H1 (cell line): ENCODE results near the gene RFLNA. TPM values are rescaled to one million over a fixed set of nuclear protein-coding genes. Genes with fewer than 3 reads are reported as not detected.

Experiments used
- CBX8 ChIP-seq: fragments of 300-800, 300-1000 bp; sonication (generic); IDR thresholded peaks from 2 replicates; pipeline ENCODE4 v1.7.1; 2016; ENCODE audit warnings: low read depth, low read length, borderline replicate concordance
- polyA plus RNA-seq, 7 experiments: library from polyadenylated mRNA; depleted of rRNA in 3 of 7; stranded (reverse) in 5 of 7; unstranded in 2 of 7; fragments of >200 nt in 5 of 7; fragments of 200-250 nt in 2 of 7; gene quantifications; 1 replicate in 5 of 7; 2 replicates in 1 of 7; 4 replicates in 1 of 7; pipeline versions ENCODE4 v1.2.1 to v1.2.3, GENCODE V29; 2011 to 2013; ENCODE audit warnings: missing spikeins in 2 of 7, mixed read lengths in 2 of 7
- total RNA-seq: library from RNA; stranded (reverse); fragmentation: NEBNext Ultra II Directional; extraction: Animal tissue kit (Norgen Biotek cat#: 25700); gene quantifications from 2 replicates; pipeline ENCODE4 v1.2.1, GENCODE V29; 2021
- TF ChIP-seq, protein P1 (sequence below): fragments of 300-600 bp; sonication (generic); IDR thresholded peaks from 2 replicates; pipeline ENCODE4 v1.7.1; 2012; ENCODE audit warnings: low read length, moderate library complexity, mild to moderate bottlenecking, inconsistent platforms; ENCODE audit not compliant: insufficient replicate concordance

Gene RFLNA
- total and polyA plus RNA-seq, 2 of the 8 experiments (the other 6 are each of a cell fraction or from before 2014, with no cell fraction given): 6.4 to 6.6 TPM

DNA sequence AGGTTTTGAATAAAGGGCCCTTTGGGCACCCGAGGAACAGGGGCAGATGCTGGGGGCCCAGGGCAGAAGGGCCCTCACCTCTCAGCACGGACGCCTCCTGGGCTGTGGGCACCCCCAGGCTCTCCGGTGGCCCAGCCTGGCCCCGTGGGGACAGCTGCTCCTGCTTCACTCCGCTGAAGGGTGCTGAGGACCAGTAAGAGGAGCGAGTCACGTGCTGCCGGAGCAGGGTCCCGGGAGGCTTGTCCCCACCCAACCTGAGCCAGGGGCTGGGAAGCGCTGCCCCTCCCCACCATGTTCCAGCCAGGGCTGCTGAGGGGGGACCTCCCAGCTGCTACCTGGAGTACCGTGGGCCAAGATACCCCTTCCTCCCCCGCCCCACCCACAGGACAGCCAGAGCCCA is 59.5 kb downstream of the RFLNA start (continued):
- TF ChIP-seq, protein P1, sequence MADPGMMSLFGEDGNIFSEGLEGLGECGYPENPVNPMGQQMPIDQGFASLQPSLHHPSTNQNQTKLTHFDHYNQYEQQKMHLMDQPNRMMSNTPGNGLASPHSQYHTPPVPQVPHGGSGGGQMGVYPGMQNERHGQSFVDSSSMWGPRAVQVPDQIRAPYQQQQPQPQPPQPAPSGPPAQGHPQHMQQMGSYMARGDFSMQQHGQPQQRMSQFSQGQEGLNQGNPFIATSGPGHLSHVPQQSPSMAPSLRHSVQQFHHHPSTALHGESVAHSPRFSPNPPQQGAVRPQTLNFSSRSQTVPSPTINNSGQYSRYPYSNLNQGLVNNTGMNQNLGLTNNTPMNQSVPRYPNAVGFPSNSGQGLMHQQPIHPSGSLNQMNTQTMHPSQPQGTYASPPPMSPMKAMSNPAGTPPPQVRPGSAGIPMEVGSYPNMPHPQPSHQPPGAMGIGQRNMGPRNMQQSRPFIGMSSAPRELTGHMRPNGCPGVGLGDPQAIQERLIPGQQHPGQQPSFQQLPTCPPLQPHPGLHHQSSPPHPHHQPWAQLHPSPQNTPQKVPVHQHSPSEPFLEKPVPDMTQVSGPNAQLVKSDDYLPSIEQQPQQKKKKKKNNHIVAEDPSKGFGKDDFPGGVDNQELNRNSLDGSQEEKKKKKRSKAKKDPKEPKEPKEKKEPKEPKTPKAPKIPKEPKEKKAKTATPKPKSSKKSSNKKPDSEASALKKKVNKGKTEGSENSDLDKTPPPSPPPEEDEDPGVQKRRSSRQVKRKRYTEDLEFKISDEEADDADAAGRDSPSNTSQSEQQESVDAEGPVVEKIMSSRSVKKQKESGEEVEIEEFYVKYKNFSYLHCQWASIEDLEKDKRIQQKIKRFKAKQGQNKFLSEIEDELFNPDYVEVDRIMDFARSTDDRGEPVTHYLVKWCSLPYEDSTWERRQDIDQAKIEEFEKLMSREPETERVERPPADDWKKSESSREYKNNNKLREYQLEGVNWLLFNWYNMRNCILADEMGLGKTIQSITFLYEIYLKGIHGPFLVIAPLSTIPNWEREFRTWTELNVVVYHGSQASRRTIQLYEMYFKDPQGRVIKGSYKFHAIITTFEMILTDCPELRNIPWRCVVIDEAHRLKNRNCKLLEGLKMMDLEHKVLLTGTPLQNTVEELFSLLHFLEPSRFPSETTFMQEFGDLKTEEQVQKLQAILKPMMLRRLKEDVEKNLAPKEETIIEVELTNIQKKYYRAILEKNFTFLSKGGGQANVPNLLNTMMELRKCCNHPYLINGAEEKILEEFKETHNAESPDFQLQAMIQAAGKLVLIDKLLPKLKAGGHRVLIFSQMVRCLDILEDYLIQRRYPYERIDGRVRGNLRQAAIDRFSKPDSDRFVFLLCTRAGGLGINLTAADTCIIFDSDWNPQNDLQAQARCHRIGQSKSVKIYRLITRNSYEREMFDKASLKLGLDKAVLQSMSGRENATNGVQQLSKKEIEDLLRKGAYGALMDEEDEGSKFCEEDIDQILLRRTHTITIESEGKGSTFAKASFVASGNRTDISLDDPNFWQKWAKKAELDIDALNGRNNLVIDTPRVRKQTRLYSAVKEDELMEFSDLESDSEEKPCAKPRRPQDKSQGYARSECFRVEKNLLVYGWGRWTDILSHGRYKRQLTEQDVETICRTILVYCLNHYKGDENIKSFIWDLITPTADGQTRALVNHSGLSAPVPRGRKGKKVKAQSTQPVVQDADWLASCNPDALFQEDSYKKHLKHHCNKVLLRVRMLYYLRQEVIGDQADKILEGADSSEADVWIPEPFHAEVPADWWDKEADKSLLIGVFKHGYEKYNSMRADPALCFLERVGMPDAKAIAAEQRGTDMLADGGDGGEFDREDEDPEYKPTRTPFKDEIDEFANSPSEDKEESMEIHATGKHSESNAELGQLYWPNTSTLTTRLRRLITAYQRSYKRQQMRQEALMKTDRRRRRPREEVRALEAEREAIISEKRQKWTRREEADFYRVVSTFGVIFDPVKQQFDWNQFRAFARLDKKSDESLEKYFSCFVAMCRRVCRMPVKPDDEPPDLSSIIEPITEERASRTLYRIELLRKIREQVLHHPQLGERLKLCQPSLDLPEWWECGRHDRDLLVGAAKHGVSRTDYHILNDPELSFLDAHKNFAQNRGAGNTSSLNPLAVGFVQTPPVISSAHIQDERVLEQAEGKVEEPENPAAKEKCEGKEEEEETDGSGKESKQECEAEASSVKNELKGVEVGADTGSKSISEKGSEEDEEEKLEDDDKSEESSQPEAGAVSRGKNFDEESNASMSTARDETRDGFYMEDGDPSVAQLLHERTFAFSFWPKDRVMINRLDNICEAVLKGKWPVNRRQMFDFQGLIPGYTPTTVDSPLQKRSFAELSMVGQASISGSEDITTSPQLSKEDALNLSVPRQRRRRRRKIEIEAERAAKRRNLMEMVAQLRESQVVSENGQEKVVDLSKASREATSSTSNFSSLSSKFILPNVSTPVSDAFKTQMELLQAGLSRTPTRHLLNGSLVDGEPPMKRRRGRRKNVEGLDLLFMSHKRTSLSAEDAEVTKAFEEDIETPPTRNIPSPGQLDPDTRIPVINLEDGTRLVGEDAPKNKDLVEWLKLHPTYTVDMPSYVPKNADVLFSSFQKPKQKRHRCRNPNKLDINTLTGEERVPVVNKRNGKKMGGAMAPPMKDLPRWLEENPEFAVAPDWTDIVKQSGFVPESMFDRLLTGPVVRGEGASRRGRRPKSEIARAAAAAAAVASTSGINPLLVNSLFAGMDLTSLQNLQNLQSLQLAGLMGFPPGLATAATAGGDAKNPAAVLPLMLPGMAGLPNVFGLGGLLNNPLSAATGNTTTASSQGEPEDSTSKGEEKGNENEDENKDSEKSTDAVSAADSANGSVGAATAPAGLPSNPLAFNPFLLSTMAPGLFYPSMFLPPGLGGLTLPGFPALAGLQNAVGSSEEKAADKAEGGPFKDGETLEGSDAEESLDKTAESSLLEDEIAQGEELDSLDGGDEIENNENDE: no peak
- no peak for TF ChIP-seq CBX8
- TF ChIP-seq, all 59 proteins: peak for 0
